Testis (tissue), 3 donors: ENCODE data around the gene PKHD1. TPM values are rescaled to one million over a fixed set of nuclear protein-coding genes. Genes with fewer than 3 reads are reported as not detected.

ENCODE experiments used
- DNase-seq: peaks from one replicate; pipeline ENCODE4 v3.0.0-alpha.2; 2019
- H3K27ac ChIP-seq, 2 donors: fragments of 200-600 bp; sonication (generic); one replicate each; pipeline ENCODE4 v1.5.1; 2019
- H3K27me3 ChIP-seq: fragments of 200-600 bp; sonication (generic); one replicate; pipeline ENCODE4 v1.5.1; 2019
- H3K36me3 ChIP-seq: fragments of 200-600 bp; sonication (generic); one replicate; pipeline ENCODE4 v1.5.1; 2017; ENCODE audit warnings: low read depth; ENCODE audit errors: missing control alignments
- H3K4me1 ChIP-seq: fragments of 200-600 bp; sonication (generic); one replicate; pipeline ENCODE4 v1.5.1; 2019
- H3K4me3 ChIP-seq, 2 donors: fragments of 200-600 bp; sonication (generic); one replicate each; pipeline ENCODE4 v1.5.1; 2017 to 2019
- H3K9me3 ChIP-seq: fragments of 200-600 bp; sonication (generic); one replicate; pipeline ENCODE4 v1.5.1; 2017
- POLR2A ChIP-seq: fragments of 450-650 bp; IDR thresholded peaks from one replicate; pipeline ENCODE4 v1.6.1; 2017; ENCODE audit warnings: antibody characterized with exemption, mild to moderate bottlenecking, moderate library complexity
- WGBS, 2 donors: methylation state at CpG; one replicate each; pipeline ENCODE4 v1.1.5; 2018; 5-methylcytosine and 5-hydroxymethylcytosine counted together
- intact Hi-C: fragments of 100-400 bp; cut with DNase I; formaldehyde crosslinking; loops from one replicate; pipeline ENCODE4 v1.15.1; 2023; ENCODE audit warnings: low total_unique reads
- polyA plus RNA-seq: library from polyadenylated mRNA; stranded (reverse); fragments of 350-450 nt; fragmentation: Illumina TruSeq; extraction: RNeasy Lipid Tissue Mini Kit (QIAGEN cat#74804); gene quantifications from one replicate; pipeline ENCODE4 v1.2.3, GENCODE V29; 2014; ENCODE audit warnings: low read depth, low replicate concordance; ENCODE audit not compliant: insufficient read depth
- total RNA-seq, 2 donors: library from RNA; depleted of rRNA; stranded (reverse); fragments of >200 nt; gene quantifications; one replicate each; pipeline ENCODE4 v1.2.3, GENCODE V29; 2016
- TF ChIP-seq, protein P1 (sequence below), 3 experiments: fragments of 450-650 bp in 2 of 3; fragments of 200-600 bp in 1 of 3; sonication (generic) in 1 of 3; IDR thresholded peaks; one replicate each; pipeline ENCODE4 v1.5.1; 2016 to 2019; ENCODE audit warnings: antibody characterized with exemption in 3 of 3, mild to moderate bottlenecking in 2 of 3, moderate library complexity in 1 of 3

Gene PKHD1
- total and polyA plus RNA-seq, 3 donors from 2014 or later = 1.3 to 2.3 (median 1.7) TPM

DNA sequence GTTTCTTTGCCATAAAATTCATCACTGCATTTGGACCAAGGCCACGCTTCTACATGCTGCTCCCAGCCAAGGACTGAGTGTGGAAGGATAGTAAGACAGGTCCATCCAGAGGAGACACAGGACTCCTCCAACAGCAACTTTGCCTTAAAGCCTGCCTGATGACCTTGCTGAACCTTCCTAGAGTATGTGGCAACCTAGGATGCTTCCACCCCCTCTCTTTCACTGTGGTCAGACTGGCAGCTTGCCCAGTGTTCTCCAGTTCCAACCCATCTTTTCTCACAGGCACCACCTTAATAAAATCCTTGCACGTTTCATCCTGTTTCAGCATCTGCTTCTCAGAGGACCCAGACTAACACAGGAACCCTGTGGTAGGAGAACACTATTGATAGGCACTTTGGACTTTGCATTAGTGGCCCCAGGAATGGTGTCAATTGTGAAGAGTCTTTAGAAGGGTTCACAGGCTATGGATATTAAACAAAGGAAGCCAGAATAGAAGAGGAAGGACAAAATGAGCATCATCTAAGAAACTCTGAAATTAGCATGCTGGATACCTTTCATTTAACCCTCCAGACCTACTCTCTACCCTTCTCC, 2.4 kb upstream of the PKHD1 start:
- no peak for DNase-seq
- H3K4me1 ChIP-seq = no peaks in the 10 kb centered on the region
- no peaks in the 10 kb centered on the region for H3K27me3 ChIP-seq
- intact Hi-C loops = no loop called here
- H3K9me3 ChIP-seq = no peaks in the 10 kb centered on the region
- H3K4me3 ChIP-seq = no peak overlapping the region
- no peaks in the 10 kb centered on the region for H3K36me3 ChIP-seq
- H3K27ac ChIP-seq = no peak overlapping the region
- TF ChIP-seq POLR2A = no peak
- TF ChIP-seq, protein P1, sequence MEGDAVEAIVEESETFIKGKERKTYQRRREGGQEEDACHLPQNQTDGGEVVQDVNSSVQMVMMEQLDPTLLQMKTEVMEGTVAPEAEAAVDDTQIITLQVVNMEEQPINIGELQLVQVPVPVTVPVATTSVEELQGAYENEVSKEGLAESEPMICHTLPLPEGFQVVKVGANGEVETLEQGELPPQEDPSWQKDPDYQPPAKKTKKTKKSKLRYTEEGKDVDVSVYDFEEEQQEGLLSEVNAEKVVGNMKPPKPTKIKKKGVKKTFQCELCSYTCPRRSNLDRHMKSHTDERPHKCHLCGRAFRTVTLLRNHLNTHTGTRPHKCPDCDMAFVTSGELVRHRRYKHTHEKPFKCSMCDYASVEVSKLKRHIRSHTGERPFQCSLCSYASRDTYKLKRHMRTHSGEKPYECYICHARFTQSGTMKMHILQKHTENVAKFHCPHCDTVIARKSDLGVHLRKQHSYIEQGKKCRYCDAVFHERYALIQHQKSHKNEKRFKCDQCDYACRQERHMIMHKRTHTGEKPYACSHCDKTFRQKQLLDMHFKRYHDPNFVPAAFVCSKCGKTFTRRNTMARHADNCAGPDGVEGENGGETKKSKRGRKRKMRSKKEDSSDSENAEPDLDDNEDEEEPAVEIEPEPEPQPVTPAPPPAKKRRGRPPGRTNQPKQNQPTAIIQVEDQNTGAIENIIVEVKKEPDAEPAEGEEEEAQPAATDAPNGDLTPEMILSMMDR (IDR thresholded peaks at IDR 0.05) = no peak
- WGBS, 2 donors = 64 to 75% methylated on average over 2 of the region's 2 CpGs

DNA sequence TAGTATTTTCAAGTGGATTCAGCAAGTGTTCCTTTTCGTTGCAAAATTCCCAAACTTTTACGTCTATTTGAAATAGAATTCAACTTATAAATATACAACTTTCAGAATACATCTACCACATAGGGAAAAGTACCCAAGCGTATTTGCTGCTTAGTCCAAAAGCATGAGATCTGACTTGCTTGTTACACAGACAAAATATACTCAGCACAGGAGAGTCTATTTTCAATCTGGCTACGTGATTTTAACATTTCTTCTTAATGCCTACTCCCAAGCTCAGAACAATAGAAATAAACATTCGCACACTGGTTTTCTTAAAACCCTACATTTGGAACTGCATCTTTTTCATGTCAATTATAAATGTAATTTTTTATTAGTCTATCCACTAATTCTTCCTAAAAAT, 672 bp downstream of the PKHD1 start:
- H3K4me1 ChIP-seq = no peaks in the 10 kb centered on the region
- H3K4me3 ChIP-seq = no peak overlapping the region
- no peak for DNase-seq
- H3K27ac ChIP-seq = no peak overlapping the region
- no peaks in the 10 kb centered on the region for H3K36me3 ChIP-seq
- 86 to 90% methylated on average over 5 of the region's 5 CpGs for WGBS, 2 donors
- TF ChIP-seq, protein P1 (IDR thresholded peaks at IDR 0.05) = no peak
- TF ChIP-seq POLR2A = no peak
- H3K27me3 ChIP-seq = no peaks in the 10 kb centered on the region
- intact Hi-C loops = no loop called here
- no peaks in the 10 kb centered on the region for H3K9me3 ChIP-seq

DNA sequence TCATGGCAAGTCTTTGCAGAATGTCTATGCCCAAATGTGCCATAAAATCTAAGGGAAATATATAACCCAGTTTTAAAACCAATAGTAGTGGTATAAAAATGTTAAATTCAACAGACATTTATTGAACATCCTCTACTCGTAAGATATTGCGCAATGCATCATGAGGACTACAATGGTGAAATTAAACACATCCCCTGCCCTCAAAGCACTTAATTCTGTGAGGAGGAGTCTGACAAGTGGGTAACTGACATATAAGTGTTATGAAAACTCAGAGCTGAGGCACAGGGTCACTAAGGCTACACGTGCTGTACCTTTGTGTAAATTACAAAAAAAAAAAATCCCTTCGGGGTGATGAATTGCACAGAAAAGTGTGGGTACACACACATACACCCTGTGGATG, 6.2 kb downstream of the PKHD1 start:
- intact Hi-C loops = no loop called here
- Histone ChIP-seq H3K4me1 (no peaks in the 10 kb centered on the region), H3K27ac (no peak overlapping the region), H3K4me3 (no peak overlapping the region), H3K36me3 (no peaks in the 10 kb centered on the region), H3K9me3 (no peaks in the 10 kb centered on the region), H3K27me3 (no peaks in the 10 kb centered on the region)
- TF ChIP-seq, protein P1 (IDR thresholded peaks at IDR 0.05) = no peak
- no peak for TF ChIP-seq POLR2A
- DNase-seq = no peak
- WGBS, 2 donors = 73 to 81% methylated on average over 4 of the region's 4 CpGs

DNA sequence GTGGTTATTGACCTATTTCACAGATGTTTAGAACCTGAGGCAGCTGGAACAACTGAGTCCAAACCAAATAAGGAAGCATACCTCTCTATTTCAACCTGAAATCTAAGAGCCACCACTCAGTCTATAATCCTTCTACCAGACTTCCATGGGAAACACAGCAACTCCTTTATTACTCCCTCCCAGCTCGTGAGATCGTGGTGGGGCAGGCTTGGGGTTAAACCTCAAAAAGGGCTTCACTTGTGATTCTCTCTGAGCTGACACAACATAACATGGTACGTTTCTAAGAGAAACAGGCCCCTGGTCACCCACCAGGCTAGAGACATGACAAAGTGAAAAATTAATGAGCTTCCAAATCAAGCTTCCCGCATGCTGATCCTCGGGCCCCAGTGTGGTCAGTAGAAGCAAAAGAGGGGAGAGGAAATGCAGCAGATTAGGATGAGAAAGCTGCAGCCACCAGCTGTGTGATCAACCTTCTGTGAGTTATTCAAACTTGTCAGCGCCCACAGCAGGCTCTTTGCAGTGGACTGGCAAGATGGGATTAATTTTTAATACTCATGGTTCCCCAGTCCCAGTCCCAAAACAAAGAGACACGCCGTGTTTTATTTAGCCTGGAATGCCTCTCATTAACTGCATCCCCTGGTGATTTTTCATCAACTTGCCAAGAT, 9.3 kb downstream of the PKHD1 start:
- intact Hi-C loops = no loop called here
- no peaks in the 10 kb centered on the region for H3K9me3 ChIP-seq
- H3K4me3 ChIP-seq = no peak overlapping the region
- H3K27me3 ChIP-seq = no peaks in the 10 kb centered on the region
- no peaks in the 10 kb centered on the region for H3K4me1 ChIP-seq
- TF ChIP-seq, protein P1 (IDR thresholded peaks at IDR 0.05) = no peak
- no peak for TF ChIP-seq POLR2A
- H3K27ac ChIP-seq = no peak overlapping the region
- no peaks in the 10 kb centered on the region for H3K36me3 ChIP-seq
- WGBS, 2 donors = 48 to 55% methylated on average over 8 of the region's 8 CpGs
- no peak for DNase-seq
